ENCODE results near the gene RBMS3.

DNA sequence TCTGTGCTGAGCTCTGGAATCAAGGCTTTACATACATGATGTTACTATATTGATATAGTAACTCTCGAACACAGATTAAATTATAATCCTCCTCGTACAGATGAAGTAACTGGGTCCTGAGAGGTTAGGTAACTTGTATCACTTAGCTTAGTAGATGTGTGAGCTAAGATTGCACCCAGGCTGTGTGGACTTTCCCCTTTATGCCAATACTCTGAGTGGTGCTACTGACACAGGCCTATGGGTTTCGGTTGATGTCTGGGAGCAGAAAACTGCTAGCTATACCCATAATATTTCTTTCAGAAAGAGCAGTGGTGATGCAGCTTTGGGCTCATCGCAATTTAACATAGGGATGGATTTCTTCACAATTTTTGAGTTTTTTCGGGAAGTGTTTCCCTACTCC is 259.7 kb downstream of the RBMS3 start:
- TF ChIP-seq CTCF (IDR thresholded peaks at IDR 0.05) (no peak), EP300 (IDR thresholded peaks at IDR 0.05) (no peak)
